ENCODE data around the gene CLCN2.

DNA sequence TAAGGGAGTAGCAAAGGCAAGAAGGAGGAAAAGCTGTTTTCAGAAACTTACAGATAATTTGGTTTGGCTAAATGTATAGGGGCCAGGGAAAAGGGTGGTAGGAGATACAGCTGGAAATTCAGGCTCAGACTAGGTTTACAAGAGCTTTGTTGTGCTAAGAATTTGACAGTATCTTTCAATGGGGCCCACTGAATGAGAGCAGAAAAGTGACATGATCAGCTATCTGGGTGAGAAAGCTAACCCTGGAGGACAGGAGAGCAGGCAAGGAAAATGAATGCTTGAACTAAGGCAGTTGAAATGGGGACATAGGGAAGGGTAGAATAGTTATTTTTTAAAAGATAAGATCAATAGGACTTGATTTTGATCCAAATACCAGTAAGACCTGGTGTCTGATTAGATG lies 49.8 kb downstream of the CLCN2 start:
- no peak for TF ChIP-seq POLR2A (IDR thresholded peaks at IDR 0.05)
- TF ChIP-seq CTCF (IDR thresholded peaks at IDR 0.05), result no peak

Data from body of pancreas (tissue), 4 donors.